GM18951 (cell line): ENCODE results near the gene FAM210B.
"Not testable (repeated sequence)": the region's sequence is repeated elsewhere in the genome, so short reads cannot be mapped to it uniquely, and the experiment has no call there.

Experiments used
- POLR2A ChIP-seq: IDR thresholded peaks from 4 replicates; pipeline ENCODE4 v1.6.1; 2011; ENCODE audit warnings: mild to moderate bottlenecking; ENCODE audit not compliant: insufficient read length, insufficient read depth; ENCODE audit errors: extremely low read depth
- in situ Hi-C: fragments of 300-500 bp; cut with MboI; formaldehyde crosslinking; loops from one replicate; pipeline ENCODE4 v1.12.0; 2022; ENCODE audit warnings: low sequenced_read_pairs, mixed read lengths, inconsistent platforms; ENCODE audit not compliant: unreplicated experiment

The FAM210B gene

DNA sequence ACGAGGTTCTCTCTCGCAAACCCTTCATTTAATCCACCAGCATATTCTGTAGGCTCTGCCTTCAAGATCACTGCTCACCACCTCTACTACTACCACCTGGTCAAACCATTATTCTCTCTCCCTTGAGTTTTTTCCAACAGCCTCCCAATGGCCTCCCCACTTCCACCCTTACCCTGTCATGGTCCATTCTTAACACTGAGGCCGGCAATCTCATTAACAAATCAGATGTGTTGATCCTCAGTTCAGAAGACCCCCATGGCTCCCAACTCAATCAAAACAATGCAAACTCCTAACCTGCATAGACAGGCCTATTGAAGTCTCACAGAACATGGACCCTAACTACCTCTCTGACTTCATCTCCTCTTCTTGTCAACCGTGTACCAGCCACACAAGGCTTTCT is 31.0 kb downstream of the FAM210B start:
- no peak for TF ChIP-seq POLR2A
- in situ Hi-C loops, result no loop called here

DNA sequence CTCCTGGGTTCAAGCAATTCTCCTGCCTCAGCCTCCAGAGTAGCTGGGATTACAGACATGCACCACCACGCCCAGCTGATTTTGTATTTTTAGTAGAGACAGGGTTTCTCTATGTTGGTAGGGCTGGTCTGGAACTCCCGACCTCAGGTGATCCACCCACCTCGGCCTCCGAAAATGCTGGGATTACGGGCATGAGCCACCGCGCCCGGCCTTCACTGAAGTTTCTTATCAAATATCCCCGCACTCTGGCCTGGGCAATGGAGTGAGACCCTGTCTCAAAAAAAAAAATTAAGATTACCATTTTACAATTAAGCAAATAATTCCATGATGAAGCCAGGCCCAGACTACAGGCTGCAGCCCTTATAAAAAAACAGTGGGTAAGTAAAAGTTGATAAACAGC is 31.6 kb downstream of the FAM210B start:
- in situ Hi-C loops, result not testable (repeated sequence)

DNA sequence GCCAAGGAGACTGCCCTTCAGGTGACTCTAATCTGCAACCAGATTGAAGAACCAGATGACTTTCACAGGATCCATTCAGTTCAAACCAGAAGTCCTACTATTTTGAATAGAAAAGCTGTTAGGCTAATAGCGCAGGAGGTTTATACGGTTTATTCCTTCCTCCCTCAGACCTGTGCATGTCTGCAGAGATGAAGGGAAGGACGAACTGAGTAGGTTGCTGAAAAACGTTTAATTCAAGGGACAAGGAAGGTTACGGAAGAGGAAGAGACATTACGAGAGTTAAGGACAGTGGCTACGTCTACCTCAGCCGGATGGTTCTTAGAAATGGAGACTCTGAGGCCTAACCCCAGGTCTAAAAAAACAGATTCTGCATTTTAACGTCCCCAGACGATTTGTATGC is 32.3 kb downstream of the FAM210B start:
- no peak for TF ChIP-seq POLR2A
- in situ Hi-C loops, result no loop called here

DNA sequence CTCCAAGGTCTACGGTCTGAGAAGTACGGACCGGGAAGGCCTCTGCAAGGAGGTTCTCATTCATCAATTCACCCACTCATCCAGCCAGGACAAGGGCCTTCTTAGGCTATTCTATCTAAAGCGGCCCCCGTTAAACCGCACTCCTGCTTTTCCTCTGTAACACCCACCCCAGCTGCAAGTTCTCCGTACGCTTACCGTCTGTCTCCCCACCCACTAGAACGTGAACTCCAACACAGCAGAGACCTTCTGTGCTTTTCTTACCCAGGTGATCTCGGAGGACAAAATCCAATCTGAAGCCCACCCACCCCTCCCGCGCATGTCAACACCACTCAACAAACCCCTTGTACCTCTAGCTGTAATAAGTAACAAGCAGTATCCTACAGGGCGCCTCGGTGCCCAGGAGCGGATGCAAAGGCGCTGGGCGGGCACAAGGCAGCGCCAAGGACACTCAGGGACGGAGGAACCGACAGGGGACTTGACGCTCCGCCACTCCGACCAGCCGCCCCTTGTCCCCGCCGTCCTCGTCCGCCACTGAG is 32.9 kb downstream of the FAM210B start:
- in situ Hi-C loops, result no loop called here
- no peak for TF ChIP-seq POLR2A

DNA sequence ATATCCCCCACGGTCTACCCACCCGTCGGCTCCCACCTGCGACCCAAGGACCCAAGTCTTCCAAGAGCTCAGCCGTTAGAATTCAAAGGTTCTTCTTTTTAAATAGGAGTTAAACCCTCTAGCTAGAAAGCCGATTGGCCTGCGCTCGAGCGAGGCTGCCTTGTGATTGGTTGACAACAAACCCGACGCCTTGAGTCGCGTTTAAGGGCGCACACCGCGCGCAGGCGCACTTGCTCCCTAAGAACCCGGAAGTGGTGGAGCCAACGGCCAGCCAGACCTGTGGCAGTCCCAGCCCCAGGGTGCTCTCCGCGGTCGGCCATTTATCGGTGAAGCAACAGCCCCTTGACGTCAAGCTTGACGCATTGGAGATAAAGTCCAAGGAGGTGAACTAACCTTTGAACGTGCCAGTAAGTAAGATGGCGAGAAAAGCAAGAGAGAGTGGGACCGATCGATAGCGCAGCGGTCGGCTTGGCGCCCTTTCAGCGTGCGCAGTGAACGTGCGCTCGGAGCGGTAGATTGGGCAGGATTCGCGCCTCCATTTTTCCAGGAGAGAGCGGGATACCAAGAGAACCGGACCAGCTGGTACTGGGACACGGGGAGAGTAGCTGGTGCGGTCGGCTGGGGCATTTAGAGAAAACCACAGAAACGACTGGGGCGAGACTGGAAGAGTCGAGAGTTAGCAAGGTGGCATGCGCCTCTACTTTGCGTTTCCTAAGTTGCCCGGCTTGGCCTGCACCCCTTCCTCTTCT is 33.5 kb downstream of the FAM210B start, which contains the start of the genes AURKA and CSTF1:
TSS of gene AURKA (minus strand) at position 84 of the 749 bp plus-strand sequence. CDS start 4,018 bp downstream, outside the sequence.
TSS of gene CSTF1 (plus strand) at position 514 of the 749 bp plus-strand sequence. CDS start 2,908 bp downstream, outside the sequence.
- peak; percentile 62 for TF ChIP-seq POLR2A
- in situ Hi-C loops, result no loop called here

DNA sequence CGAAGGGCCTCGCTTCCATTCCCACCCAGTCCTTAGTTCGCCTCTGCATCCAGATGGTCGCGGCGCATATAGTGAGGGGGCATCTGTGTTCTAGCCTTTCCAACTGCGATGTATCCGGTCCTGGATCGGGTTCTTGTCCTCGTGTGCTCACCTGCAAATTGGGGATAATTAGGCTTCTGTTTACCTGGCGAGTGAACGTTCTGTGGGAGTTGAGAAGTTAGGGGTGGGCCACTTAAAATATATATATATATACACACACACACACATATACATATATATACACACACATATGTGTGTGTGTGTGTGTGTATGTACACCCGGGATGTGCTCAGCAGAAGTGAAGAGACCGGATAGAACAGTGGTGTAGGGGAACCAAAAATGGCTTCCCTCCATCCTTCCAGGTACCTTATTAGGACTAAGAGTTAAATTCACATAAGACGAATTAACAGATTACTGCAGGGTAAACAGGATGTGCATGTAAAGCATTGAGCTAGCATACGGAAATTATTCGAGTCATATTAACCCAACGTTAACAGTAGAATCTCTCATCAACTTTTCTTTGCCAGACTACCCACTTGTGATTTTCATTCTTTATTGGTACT is 34.2 kb downstream of the FAM210B start:
- no peak for TF ChIP-seq POLR2A
- in situ Hi-C loops, result no loop called here

DNA sequence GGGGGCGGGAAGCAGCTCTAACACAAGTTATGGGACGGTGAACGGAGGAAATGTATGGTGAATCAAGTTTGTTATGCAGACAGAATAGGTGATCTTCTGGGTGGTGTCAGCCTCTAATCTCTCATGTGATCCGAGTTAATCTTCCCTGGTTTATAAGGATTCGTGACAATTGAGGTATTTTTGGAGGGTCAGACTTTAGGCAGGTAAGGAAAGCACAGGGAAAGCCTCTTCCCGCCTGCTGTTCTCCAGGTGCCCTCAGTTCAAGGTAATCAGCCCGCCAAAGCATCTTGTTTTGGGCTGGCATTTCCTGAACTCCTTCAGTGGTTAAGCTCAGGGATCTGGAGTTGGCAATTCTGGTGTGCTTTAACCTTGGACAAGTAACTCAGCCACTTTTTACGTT is 34.9 kb downstream of the FAM210B start:
- no peak for TF ChIP-seq POLR2A
- in situ Hi-C loops, result no loop called here

DNA sequence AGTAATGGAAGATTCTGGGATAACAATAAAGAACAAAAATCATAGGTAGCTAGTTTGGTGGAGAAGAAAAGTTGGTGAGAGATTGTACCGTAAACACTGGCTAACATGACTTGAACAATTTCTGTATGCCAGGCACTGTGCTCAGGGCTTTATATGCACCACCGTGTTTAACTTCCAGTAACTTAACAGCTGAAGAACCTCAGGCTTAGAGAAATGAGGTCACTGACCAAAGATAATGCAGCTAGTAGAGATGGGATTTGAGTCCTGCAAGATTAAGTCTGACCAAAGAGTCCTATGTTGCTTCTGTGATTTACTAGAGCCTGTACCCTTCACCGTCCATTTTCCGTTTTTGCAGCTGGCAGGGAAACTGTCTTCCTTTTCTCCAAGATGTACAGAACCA is 36.4 kb downstream of the FAM210B start:
- TF ChIP-seq POLR2A, result no peak
- in situ Hi-C loops, result no loop called here

DNA sequence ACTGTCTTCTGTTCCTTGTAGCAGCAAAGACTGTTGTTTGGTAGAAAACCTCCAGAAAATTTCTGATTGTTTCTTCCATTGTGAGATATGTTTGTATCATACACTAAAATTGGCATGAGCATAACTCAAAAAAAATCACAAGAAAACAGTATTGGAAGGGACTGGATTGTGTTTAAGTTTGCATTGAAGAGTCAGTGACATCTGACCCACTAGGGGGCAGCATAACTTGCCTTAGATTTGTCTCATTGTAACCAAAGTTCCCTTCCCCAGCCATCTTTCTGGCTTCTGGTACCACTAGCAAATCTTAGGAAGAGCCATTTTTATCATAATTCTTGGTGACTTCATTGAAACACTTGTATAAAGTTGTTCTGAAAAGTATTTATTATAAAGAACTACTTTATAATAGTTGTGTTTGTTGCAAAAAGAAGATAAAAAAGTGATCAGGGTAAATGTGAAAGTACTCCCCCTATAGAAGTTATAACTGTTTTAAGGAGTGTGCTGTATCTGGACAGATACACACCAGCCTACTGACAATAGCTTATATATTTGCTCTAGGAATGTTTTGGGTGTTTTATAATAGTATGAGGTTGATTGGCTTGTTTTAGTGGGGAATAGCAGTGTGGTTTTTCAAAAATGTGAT is 41.3 kb downstream of the FAM210B start:
- no peak for TF ChIP-seq POLR2A
- in situ Hi-C loops, result no loop called here

DNA sequence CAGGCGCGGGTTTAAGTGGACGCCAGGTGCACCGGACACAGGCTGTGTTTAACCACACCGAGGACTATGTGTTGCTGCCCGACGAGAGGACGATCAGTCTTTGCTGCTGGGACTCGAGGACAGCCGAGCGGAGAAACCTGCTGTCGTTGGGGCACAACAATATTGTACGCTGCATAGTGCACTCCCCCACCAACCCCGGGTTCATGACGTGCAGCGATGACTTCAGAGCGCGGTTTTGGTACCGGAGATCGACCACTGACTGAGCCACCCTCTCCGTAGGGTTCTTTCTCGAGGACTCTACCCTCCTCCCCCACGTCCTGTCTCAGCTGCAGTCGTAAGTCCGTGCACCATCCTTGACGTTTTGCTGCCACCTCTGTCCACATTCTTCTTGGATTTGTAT is 44.7 kb downstream of the FAM210B start:
- no peak for TF ChIP-seq POLR2A
- in situ Hi-C loops, result no loop called here

DNA sequence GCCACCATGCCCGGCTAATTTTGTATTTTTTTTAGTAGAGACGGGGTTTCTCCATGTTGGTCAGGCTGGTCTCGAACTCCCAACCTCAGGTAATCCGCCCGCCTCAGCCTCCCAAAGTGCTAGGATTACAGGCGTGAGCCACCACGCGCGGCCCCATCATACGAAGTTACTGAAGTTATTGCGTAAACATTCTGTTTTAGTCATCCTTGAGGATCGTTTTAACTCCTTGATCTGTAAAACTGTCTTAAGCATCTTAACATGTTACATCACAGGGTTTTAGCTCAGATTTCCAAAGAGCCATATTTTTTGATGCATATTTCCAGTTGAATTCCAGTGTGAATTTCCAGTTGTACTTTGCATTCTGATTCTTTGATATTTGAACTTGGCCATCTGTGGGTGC is 46.6 kb downstream of the FAM210B start:
- in situ Hi-C loops, result not testable (repeated sequence)

DNA sequence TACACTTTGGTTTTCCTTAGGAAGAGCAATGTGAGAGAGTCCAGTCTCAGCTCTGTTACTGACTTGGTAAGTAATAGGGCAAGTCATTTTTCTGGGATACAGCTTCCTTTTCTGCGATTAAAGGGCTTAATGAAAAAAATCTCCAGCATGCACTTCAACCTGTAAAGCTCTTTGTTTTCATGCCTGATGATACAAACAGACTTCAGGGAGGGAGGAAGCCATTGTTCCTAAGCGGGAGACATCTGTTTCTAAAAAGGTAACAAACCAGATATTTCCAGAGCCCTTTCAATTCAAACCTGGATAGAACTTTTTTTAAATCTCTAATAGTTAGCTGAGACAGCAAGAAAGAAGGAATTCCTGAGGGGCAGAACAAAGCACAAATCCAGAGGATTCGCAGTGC is 48.1 kb downstream of the FAM210B start:
- TF ChIP-seq POLR2A, result no peak
- in situ Hi-C loops, result no loop called here

DNA sequence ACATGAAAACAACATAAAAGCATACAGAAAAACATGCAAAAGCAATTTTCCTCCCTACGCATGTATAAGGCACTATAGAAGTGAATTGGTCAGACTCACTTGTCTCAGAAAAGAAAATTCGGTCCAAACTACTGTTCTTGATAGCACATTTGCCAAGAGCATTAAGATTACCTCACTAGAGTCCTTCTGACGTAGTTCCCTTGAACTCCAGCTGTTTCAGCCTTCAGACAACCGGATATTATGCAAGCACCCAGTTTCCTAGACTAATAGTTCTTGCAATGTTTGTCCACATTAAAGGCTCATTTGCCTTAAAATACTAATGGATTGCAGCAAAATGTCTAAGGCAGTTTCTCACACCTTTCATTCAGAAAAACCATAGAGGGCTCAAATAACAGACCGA is 50.7 kb downstream of the FAM210B start:
- in situ Hi-C loops, result no loop called here
- no peak for TF ChIP-seq POLR2A

DNA sequence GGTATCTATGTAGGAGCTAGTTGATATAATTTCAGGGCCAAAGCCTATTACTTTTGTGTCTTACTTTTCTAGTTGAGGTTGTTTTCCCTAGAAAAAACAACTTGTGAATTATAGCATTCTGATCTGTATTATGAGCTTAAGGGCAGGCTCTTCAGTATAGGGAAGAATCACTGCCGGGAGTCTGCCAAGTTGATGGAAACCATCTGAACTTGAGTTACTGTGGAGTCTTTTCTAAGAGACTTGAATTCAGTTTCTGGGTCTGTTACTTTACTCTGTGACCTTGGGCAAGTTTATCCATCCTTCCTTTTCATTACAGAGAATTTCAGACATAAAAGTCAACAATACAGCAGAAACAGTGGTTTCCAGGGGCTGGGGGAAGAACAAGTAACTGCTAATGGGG is 51.2 kb downstream of the FAM210B start:
- in situ Hi-C loops, result no loop called here
- TF ChIP-seq POLR2A, result no peak

DNA sequence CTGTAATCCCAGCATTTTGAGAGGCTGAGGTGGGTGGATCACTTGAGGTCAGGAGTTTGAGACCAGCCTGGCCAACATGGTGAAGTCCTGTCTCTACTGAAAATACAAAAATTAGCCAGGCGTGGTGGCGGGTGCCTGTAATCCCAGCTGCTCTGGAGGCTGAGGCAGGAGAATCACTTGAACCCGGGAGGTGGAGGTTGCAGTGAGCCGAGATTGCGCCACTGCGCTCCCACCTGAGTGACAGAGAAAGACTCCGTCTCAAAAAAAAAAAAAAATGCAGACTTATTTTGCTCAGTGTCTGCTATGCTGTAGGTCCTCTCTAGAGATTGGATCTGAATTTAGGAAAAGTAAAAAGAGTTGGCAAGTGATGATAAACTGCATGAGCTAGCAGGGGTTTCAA is 52.5 kb downstream of the FAM210B start:
- in situ Hi-C loops, result not testable (repeated sequence)
